SKM-1 treated with dmso at 0.1 percent for 144 hours (cell line): ENCODE data around the gene TASP1.

Experiments used
- DNase-seq: peaks from one replicate; lab custom pipeline; 2025; ENCODE audit not compliant: unreplicated experiment; lab: John Stamatoyannopoulos, UW

TASP1 gene

DNA sequence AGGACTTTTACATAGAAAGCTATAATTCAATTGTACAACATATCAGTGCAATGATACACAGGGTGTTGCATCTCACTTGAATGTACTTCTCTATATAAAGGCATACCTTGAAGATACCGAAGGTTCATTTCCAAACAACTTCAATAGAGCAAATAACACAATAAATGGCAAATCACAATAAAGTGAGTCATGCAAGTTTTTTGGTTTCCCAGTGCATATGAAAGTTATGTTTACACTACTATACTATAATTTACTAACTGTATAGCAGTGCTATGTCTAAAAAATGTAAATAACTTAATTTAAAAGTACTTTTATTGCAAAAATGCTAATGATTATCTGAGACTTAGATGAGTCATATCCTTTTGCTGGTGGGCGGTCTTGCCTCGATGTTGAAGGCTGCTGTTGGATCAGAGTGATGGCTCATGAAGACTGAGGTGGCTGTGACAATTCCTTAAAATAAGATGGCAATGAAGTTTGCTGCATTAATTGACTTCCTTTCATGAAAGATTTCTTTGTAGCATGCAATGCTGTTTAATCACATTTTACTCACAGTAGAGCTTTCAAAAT lies 188.8 kb downstream of the TASP1 start:
- DNase-seq = no peak

DNA sequence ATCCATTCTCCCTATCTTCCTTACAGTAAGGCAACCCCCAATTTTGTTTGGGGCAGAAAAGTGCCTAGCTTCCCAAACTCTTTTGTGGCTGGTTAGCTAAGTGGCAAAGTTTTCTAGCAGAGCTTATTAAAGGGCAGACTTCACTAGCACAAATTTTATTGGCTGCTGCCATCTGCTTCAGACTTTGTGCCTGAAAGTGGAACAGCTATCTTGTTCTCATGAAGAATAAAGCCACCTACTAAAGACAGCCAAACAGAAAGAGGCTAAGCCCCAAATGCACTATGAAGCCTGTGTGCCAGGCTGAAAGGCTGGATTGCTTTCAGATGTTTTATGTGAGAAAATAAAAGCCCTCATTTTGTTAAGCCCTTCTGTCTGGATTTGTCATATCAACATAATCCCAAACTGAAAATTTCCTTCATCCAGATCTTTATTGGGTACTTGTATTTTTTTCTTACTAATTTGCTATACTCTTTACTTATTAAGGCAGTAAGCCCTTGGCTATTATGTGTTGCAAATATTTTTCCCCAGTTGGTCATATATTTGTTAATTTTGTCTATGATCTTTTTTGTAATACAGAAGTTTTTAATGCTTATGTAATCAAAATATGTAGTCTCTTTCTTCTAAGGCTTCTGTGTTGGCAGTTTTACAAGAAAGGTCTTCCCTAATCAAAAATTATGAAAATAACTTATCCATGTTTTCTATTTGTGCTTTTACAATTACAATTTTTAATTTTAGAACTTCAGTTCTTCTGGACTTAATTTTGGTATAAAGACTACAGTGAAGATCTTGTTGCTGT lies 191.1 kb downstream of the TASP1 start:
- DNase-seq = no peak

DNA sequence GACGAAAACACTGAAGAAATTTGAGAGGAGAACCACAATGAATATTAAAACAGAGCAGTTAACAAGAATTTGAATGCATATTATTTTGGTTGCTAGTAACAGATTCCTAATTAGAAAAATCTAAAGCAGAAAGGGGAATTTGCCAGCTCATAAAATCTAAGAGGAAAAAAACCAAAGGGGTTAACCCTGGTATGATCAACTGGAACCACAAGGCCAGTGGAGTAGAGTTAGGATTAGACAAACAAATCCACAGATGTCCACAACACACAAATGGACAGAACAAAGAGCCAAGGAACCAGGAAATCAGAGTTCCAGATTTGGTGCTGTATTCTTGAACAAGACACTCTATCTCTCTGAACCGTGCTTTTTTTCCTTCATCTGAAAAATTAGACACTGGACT lies 195.0 kb downstream of the TASP1 start:
- DNase-seq = no peak

DNA sequence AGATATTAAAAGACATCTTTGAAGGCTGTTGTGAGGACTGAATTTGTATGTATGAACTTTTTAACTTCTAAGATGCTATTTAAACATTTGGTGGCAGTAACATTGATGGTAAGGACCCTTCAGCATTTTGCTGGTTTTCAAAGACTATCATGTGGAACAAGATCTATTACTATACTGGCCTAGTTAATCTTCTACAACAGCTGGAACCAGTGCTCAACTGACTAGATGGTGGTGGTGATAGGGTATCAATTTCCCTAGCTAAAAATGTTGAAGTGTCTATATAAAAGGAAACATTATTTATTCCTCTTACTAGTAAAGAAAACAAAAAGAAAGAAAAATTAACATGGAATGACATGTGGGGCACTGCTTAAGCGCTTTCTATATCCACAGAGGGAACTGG lies 195.7 kb downstream of the TASP1 start:
- no peak for DNase-seq

DNA sequence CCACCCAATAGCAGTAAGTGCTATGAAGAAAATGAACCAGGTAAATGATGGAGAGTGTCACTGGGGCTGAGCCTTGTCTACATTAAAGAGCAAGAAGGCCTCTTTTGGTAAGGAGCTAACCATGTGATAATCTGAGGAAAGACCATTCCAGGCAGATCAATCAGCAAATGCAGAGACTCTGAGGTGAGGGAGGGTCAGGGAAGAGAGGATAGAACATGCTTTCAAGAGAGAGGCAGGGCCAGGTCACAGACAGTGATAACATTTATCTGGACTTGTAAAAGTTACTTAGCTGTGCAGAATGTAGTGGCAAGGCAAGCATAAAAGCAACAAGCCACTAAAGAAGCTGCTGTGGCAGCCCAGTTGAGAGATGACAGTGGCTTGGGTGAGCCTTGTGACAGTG lies 197.3 kb downstream of the TASP1 start:
- no peak for DNase-seq

DNA sequence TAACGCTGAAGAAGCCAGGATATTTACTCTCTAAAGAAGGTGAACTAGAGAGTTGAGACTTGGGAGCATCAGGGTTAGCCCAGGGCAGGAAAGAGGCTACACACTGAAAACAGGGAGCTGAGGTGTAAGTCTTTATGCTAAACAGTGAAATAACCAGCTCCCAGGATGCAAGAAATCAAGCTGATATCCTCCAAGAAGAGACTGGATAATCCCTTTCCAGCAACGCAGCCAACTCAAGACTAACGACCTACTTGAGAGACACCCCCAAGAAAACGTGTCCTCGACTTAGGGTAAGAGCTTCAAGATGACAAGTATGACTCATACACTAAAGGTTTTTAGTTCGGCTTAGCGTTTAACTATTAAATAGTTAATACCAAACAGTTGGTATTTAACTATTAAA lies 202.2 kb downstream of the TASP1 start:
- DNase-seq = no peak

DNA sequence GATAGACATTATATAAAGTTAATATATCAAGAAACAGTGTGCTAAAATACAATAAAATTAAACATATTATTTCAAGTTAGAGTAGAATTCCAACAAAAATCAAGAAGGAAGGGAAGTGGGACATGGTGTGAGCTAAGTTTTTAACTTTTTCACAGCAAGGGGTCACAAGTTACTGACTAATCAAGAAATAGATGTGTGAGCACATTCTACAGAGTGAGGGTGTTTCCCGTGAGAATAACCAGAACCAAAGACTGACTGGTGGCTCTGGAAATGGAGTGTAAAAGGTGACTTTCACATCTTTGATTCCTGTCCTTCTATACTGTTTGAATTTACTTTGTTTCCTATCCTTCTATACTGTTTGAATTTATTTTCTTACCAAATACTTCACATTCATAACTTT lies 206.6 kb downstream of the TASP1 start:
- DNase-seq = no peak

DNA sequence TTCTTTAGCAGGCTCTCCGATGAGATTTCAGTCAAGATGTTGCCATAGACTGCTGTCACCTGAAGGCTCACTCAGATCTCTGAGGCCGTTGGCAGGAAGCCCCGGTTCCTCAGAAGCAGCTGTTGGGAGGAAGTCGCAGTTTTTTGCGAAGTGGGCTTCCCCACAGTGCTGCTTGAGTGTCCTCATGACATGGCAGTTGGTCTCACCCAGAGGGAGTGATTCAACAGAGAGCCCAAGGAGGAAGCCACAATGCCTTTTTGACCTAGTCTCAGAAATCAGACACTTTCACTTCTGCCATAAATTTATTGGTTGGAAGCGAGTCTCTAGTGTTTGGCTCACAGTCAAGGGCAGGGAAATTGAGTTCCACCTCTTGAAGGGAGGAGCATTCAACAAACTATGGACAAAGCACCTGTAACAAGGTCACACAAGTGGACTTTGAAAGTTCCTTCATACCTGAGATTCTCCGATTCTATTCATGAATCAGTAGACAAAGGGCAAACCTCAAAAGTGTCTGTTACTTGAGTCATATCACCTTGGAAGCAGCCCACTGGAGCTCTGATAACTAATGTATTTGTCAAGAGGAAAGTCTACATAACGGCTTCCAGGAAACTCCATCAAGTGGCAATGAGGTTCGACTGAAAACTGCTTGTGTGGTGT lies 208.3 kb downstream of the TASP1 start:
- DNase-seq = no peak

DNA sequence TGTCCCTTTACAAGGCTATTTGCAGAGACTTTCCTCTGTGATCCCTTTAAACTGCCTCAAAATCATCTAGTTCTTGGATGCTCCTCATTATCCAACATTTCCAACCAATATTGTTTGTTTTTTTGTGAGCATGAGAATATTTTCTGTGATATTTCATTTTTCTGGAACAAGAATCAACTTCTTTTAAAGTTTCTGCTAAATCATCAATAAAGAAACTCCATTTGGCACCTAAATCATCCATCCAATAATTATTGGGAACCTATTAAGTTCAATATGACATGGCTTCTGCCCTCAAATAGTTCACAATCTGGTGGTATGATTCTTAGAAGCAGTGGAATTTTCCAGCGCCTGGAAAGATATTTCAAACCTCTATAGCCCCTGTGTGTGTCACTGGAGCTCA lies 210.0 kb downstream of the TASP1 start:
- no peak for DNase-seq

DNA sequence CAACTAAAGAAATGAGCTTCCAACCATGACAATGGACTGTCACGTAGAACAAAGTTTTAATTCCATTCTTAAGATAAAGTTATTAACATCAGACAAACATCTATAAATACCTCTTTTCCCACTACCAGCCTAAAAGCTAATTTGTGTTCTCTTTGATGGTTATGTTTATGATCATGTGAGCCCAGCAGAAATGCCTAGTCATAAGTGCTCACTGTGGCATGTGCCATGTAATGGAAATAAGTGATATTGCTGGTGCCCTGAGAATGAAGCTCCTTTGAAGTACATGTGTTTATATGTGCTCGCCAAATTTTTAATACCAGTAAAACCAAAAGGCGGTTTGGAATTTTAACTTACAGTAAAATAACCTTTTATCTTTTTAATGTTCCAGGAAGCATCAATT lies 211.9 kb downstream of the TASP1 start:
- DNase-seq = no peak

DNA sequence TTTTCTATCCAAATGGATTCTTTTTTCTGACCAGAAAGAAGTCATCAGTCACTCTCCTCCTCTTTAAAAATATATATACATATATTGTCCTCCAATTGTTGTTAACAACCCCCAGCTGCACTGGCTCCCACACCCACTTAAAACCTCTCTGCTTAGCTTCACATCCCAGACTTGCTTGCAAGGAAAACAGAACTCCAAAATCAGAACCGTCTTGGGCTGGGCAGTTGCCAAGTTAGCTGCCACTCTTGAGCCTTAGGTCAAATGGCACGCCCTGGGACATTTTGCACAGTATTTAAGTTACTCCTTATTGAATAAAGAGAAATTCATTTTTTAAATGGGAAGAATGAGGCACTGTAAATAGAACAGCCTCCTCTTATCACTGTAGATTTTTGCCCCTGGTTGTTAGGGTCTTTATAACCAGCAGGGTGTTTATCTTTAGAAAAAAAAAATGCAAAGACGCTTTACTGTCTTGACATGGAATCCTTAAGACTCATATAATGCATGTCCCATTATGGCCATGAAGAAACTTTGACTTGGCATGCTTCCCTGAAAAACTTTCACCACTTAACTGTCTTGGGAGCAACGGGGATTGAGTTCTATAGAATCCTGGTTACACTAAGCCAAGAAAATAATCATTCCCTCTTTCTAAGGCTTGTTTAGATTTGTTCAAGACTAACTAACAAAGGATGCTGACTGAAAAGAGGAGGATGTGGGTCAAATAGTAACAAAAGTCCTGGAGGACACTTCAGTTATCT lies 213.2 kb downstream of the TASP1 start:
- no peak for DNase-seq

DNA sequence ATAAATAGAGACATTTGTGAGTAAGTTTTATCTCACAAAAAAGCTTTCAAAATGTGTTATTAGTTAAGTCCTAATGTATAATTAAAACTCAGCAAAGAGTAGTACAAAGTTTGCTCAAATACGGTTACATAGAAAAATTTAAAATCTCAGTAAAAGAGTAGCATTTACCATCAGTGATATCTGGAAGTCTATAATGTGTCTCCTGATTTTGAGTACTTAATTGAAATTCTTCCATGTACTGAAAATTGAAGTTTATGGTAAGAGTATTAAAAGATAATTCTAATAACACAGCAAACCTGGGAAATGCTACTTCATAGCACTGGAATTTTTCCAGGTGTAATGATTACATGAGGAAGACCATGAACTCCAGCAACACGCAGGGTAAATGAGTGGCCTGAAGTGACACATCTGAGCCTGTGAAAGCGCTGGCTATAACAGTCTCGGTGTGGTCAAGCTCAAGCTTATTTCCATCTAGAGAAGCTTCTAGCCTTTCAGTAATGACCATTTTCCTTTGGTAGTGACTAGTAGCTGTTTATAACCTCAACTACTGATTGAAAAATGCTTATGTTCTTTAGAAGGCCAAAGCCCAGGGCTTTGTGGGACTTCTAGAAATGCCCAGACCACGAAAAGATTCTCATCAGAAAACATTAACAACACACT lies 214.4 kb downstream of the TASP1 start:
- DNase-seq = no peak

DNA sequence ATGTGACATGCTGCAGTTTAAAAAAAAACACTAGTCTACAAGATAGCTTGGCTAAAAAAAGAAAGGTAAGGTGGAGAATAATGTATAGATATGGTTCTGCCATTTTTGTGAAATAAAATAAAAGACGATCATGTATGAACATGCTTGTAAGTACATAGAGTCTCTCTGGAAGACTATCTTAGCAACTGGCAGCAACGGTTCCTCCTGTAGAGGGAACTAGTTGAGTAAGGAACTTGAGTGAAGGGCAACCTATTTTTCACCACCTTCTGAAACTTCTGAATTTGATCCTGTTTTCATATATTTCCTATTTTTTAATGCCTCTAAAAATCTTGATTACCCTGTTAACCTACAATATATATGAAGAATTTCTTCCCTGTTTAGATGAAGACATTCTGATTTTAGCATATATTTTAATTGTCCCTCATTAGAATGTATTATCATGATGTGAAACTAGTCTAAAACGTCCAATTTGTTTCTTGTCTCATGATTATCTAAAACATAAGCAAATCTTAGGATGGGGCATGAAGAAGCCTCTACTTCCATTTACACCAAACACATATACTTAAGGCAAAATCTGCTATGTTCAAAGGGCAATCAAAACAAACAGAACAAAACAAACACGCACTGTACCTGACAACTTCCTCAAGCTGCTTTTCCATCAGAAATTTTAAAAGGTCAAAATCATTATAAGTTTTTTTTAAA lies 215.1 kb downstream of the TASP1 start:
- no peak for DNase-seq

DNA sequence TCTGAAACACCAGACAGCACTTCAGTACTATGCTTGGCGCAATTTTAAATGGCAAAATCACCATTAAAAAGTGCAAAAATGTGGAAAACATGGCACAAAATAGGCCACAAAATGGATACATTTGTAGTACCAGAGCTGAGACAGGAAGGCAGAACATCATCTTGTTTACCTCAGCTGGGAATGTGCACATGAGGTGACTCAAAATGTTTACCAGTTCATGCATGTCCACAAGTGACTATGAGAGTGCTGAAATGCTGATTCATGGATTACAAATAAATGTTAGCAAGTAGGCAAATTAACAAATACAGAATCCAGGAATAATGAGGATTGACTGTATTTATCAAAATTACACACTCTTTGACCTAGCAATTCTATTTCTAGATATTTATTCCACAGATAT lies 216.1 kb downstream of the TASP1 start:
- DNase-seq = no peak

DNA sequence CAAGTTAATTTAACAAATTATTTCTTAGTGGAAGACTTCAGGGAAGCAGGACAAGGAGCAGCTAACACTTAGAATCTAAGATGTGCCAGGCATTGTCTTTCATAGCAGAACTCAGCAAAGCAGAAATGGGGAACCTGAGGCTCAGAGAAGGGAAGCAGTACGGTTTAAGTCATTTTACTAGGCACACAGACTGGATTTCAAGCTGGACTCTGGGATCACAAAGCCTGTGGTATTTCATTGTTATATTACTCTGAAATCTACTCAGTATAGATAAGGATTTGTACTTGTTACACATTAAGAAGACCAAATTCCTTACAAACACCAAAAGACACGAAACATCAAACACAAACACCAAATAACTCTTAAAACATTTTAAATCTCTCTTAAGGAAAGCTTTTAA lies 218.1 kb downstream of the TASP1 start:
- no peak for DNase-seq

DNA sequence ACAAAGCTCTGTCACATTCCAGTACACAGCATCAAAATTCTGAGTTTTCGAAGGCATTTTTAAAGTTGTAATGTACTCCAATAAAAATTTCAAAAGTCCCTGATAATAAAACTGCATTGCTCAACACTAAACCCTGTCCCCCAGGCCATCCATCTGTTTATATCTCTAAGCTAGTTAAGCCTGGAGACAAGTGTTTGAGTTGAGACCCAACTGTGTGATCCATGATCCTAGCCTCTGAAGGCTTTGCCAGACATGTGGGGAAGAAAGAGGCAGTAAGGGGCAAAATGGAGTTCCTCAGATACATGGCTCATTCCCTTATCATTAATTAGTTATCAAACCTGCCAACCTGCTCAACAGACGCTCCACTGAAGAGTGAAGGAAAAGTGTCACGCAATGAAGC lies 219.3 kb downstream of the TASP1 start:
- no peak for DNase-seq

DNA sequence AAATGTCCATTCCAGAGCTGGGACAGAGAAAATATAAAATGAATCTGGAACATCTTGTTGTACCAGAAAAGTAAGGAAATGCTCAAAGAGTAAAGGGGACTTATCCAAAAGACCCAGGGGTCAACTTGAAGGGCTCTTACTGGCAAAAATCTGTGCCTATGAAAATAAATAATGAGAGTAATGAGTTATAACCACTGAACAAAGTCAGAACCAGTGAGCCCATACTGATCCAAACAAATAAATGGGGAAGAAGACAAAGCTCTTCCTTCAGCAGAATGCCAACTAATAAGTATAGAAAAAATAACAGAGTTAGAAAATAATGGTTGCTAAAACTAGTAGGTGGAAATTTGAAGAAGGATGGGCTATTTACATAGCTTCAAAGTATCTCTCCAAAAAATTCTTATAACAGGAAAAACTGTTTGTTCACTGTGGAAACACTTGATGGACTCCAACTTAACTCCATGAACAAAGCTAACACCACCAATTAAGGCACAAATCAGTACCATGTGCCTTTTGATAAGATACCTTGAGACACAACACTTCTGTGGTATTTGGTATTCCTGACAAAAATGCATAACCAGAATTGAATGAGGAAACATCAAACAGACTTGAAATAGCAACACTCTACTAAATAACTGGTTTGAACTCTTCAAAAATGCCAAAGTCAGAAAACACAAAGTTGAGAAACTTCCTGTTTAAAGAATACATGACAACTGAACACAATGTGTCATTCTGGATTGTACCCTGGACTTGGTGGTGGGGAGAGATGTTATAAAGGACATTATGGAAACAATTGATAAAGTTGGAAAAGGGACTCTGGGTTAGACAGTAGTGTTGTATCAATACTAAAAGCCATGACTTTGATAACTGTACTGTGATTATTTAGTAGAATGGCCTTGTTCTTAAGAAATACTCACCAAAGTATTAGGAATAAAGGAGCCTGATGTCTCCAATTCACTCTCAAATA lies 220.2 kb downstream of the TASP1 start:
- DNase-seq = no peak

DNA sequence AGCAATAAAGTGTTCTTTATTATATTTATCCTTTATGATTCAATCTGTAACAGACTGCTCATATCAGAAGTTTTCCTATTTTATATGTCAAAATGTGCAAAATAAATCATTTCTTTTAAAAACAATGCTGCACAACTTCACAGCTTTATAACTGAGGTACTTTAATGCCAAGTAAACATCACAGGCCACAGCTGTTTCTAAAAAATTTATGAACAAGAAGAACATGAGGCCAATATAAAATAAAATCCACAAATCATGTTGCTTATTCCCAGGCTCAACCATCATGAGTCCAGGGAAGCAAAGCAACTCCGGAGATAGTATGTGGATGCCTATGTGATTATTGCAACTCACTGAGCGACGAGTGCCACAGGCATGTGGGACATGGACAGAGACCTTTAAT lies 222.2 kb downstream of the TASP1 start:
- DNase-seq = no peak

DNA sequence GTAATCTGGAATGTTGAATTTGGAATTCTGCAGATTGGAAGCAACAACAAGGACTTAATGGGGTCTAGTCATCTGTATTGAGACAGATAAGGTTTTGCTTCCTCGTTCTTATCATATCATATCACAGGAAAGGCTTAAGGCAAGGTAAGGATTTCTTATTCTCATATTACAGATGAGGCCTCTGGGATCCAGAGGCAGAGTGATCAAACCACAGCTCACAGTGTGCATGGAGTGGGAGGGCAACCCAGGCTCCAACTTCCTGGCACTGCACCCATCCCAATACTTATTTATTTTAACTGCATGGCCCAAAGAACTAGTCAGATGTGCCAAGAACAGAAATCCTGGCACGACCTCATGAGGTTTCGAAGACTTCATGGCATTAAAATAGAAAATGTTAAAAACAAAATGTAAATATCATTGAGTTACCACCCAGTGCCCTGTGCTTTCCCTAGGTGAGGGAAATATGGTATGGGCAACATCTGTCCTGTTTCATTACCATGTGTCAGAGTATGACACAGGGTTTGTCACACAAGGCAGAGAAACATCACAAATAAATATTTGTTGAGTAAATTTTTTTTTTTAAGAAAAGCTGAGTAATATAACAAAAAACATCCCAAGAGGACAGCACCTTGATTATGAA lies 225.8 kb downstream of the TASP1 start:
- no peak for DNase-seq
